Right hindlimb (tissue), 1 donor: ENCODE results near the gene NAA15.
A peak's percentile ranks its signal among the peaks of the same experiment; 100 is the strongest.
"Not testable (repeated sequence)": the region's sequence is repeated elsewhere in the genome, so short reads cannot be mapped to it uniquely, and the experiment has no call there.

Experiments used
- DNase-seq: peaks from one replicate; pipeline ENCODE4 v3.0.0-alpha.2; 2018

NAA15 gene

GRCh38 chr4:139368998-139369397 is 67.7 kb downstream of the NAA15 start:
- no peak for DNase-seq

- DNase-seq = no peak
Measured at GRCh38 chr4:139374251-139374650, 72.9 kb downstream of the NAA15 start.

GRCh38 chr4:139386421-139386820 is 85.1 kb downstream of the NAA15 start:
- no peak for DNase-seq

- DNase-seq = no peak
Measured at GRCh38 chr4:139389102-139389501, 87.8 kb downstream of the NAA15 start.

GRCh38 chr4:139389991-139390390 is 88.7 kb downstream of the NAA15 start:
- no peak for DNase-seq

- no peak for DNase-seq
Measured at GRCh38 chr4:139391731-139392130, 90.4 kb downstream of the NAA15 start.

GRCh38 chr4:139392797-139393196 is 91.5 kb downstream of the NAA15 start:
- no peak for DNase-seq

- no peak for DNase-seq
Measured at GRCh38 chr4:139401368-139401767, 100.1 kb downstream of the NAA15 start.

GRCh38 chr4:139402436-139402835 is 101.1 kb downstream of the NAA15 start:
- DNase-seq = no peak

GRCh38 chr4:139403462-139403861 is 102.2 kb downstream of the NAA15 start:
- DNase-seq = no peak

- DNase-seq = no peak
Measured at GRCh38 chr4:139410312-139410711, 109.0 kb downstream of the NAA15 start.

- not testable (repeated sequence) for DNase-seq
Measured at GRCh38 chr4:139414671-139415210, 113.4 kb downstream of the NAA15 start.

GRCh38 chr4:139416073-139416673 is 114.9 kb downstream of the NAA15 start:
- no peak for DNase-seq

GRCh38 chr4:139419388-139419914 is 118.1 kb downstream of the NAA15 start:
- DNase-seq = peak; percentile 46

- no peak for DNase-seq
Measured at GRCh38 chr4:139420652-139421051, 119.3 kb downstream of the NAA15 start.

- no peak for DNase-seq
Measured at GRCh38 chr4:139436122-139436521, 134.8 kb downstream of the NAA15 start.

- no peak for DNase-seq
Measured at GRCh38 chr4:139438141-139438540, 136.8 kb downstream of the NAA15 start.

- no peak for DNase-seq
Measured at GRCh38 chr4:139441029-139441428, 139.7 kb downstream of the NAA15 start.

GRCh38 chr4:139443661-139444060 is 142.4 kb downstream of the NAA15 start:
- no peak for DNase-seq

GRCh38 chr4:139444881-139445280 is 143.6 kb downstream of the NAA15 start:
- not testable (repeated sequence) for DNase-seq

- not testable (repeated sequence) for DNase-seq
Measured at GRCh38 chr4:139447078-139447477, 145.8 kb downstream of the NAA15 start.

GRCh38 chr4:139450586-139450985 is 149.3 kb downstream of the NAA15 start:
- no peak for DNase-seq

GRCh38 chr4:139451997-139452396 is 150.7 kb downstream of the NAA15 start:
- DNase-seq = no peak

GRCh38 chr4:139453041-139453370 is 151.7 kb downstream of the NAA15 start:
- no peak for DNase-seq
